DOHH2 (cell line): Measurements from ENCODE around the gene GDF2.

Source experiments
- CTCF ChIP-seq: fragments of 200-600 bp; sonication (generic); IDR thresholded peaks from one replicate; pipeline ENCODE4 v1.5.1; 2014; ENCODE audit warnings: antibody characterized with exemption, mild to moderate bottlenecking, low read depth, low read length; ENCODE audit not compliant: poor library complexity, severe bottlenecking
- EZH2phosphoT487 ChIP-seq: fragments of 200-600 bp; sonication (generic); IDR thresholded peaks from 2 replicates; pipeline ENCODE4 v1.6.1; 2017; ENCODE audit warnings: borderline replicate concordance, mild to moderate bottlenecking, antibody characterized with exemption, low read length, moderate library complexity, mixed read lengths

GRCh38 chr10:47299611-47300428 lies 22.4 kb upstream of the GDF2 start, which contains the start of gene GDF10:
- TF ChIP-seq CTCF (no peak), EZH2phosphoT487 (no peak)
